GM23338 (cell line): ENCODE data around the gene RP9. TPM values are rescaled to one million over a fixed set of nuclear protein-coding genes. Genes with fewer than 3 reads are reported as not detected.

Experiments
- ATAC-seq: fragments of 200-7000 bp; cut with Tn5 transposase; 3 replicates; pipeline ENCODE4 v1.9.1; 2020
- DNase-seq: peaks from one replicate; pipeline ENCODE4 v3.0.0-alpha.2; 2015; ENCODE audit warnings: low spot score
- H2AFZ ChIP-seq: fragments of 200-600 bp; sonication (generic); 2 replicates; pipeline ENCODE4 v1.8.0; 2016; ENCODE audit warnings: antibody characterized with exemption, mild to moderate bottlenecking, moderate library complexity
- H3F3A ChIP-seq: fragments of 200-600 bp; sonication (generic); replicated peaks from 2 replicates; pipeline ENCODE4 v1.8.0; 2017; ENCODE audit warnings: antibody characterized with exemption, mixed run types, low read depth
- H3K27ac ChIP-seq: fragments of 200-600 bp; sonication (generic); 2 replicates; pipeline ENCODE4 v1.6.1; 2016; ENCODE audit warnings: low read depth
- H3K27me3 ChIP-seq: fragments of 200-600 bp; sonication (generic); 2 replicates; pipeline ENCODE4 v1.8.0; 2016; ENCODE audit warnings: mild to moderate bottlenecking, mixed run types, moderate library complexity; ENCODE audit not compliant: insufficient read depth
- H3K36me3 ChIP-seq: fragments of 200-600 bp; sonication (generic); 2 replicates; pipeline ENCODE4 v1.8.0; 2016; ENCODE audit warnings: mild to moderate bottlenecking; ENCODE audit not compliant: insufficient read depth
- H3K4me1 ChIP-seq: fragments of 200-600 bp; sonication (generic); 2 replicates; pipeline ENCODE4 v1.8.0; 2016; ENCODE audit warnings: mild to moderate bottlenecking, moderate library complexity; ENCODE audit not compliant: insufficient read depth
- H3K4me2 ChIP-seq: fragments of 200-600 bp; sonication (generic); 2 replicates; pipeline ENCODE4 v1.7.1; 2017; ENCODE audit warnings: mixed run types
- H3K4me3 ChIP-seq: fragments of 200-600 bp; sonication (generic); 2 replicates; pipeline ENCODE4 v1.6.1; 2016; ENCODE audit warnings: mixed run types
- H3K79me2 ChIP-seq: fragments of 200-600 bp; sonication (generic); replicated peaks from 2 replicates; pipeline ENCODE4 v1.8.0; 2017; ENCODE audit warnings: mild to moderate bottlenecking; ENCODE audit not compliant: insufficient read depth
- H3K9me2 ChIP-seq: fragments of 200-600 bp; sonication (generic); 2 replicates; pipeline ENCODE4 v1.8.0; 2017; ENCODE audit not compliant: insufficient read depth
- H4K20me1 ChIP-seq: fragments of 200-600 bp; sonication (generic); replicated peaks from 2 replicates; pipeline ENCODE4 v1.8.0; 2017; ENCODE audit warnings: mild to moderate bottlenecking; ENCODE audit not compliant: insufficient read depth
- H3K27ac Mint-ChIP-seq: 2 replicates; pipeline ENCODE4 v1.8.0; 2020; ENCODE audit warnings: inconsistent platforms, mild to moderate bottlenecking, moderate library complexity, mixed read lengths
- H3K27me3 Mint-ChIP-seq: 3 replicates; pipeline ENCODE4 v1.8.0; 2022; ENCODE audit warnings: low read depth, mild to moderate bottlenecking, moderate library complexity, mixed read lengths, inconsistent platforms; ENCODE audit not compliant: insufficient read depth, poor library complexity
- H3K36me3 Mint-ChIP-seq: 3 replicates; pipeline ENCODE4 v1.8.0; 2021; ENCODE audit warnings: low read depth, mild to moderate bottlenecking, inconsistent platforms, moderate library complexity, mixed read lengths
- H3K4me1 Mint-ChIP-seq: 3 replicates; pipeline ENCODE4 v1.8.0; 2020; ENCODE audit warnings: mild to moderate bottlenecking, inconsistent platforms, mixed read lengths
- H3K4me3 Mint-ChIP-seq: 3 replicates; pipeline ENCODE4 v1.8.0; 2021; ENCODE audit warnings: moderate library complexity, mild to moderate bottlenecking, inconsistent platforms, mixed read lengths
- H3K9me3 Mint-ChIP-seq: 3 replicates; pipeline ENCODE4 v1.8.0; 2020; ENCODE audit warnings: moderate library complexity, mild to moderate bottlenecking, inconsistent platforms, mixed read lengths
- CREB1 ChIP-seq: fragments of 250-450 bp; sonication (Bioruptor Pico); IDR thresholded peaks from 2 replicates; pipeline ENCODE4 v1.5.0; 2020; ENCODE audit warnings: low read depth, mild to moderate bottlenecking, moderate library complexity
- EZH2 ChIP-seq: fragments of 200-600 bp; sonication (generic); IDR thresholded peaks from one replicate; pipeline ENCODE4 v1.8.0; 2017; ENCODE audit warnings: antibody characterized with exemption, mild to moderate bottlenecking, low read depth; ENCODE audit not compliant: unreplicated experiment
- EZH2phosphoT487 ChIP-seq: fragments of 200-600 bp; sonication (generic); IDR thresholded peaks from one replicate; pipeline ENCODE4 v1.8.1; 2018; ENCODE audit warnings: antibody characterized with exemption; ENCODE audit not compliant: unreplicated experiment
- JUNB ChIP-seq: IDR thresholded peaks from one replicate; pipeline ENCODE4 v1.6.1; 2016; ENCODE audit warnings: antibody characterized with exemption; ENCODE audit not compliant: unreplicated experiment
- NANOG ChIP-seq: IDR thresholded peaks from 2 replicates; pipeline ENCODE4 v1.6.1; 2016; ENCODE audit warnings: antibody characterized with exemption, borderline replicate concordance
- POLR2AphosphoS5 ChIP-seq: IDR thresholded peaks from 2 replicates; pipeline ENCODE4 v1.6.1; 2016; ENCODE audit warnings: antibody characterized with exemption, low read depth
- STAT1 ChIP-seq: IDR thresholded peaks from one replicate; pipeline ENCODE4 v1.6.1; 2016; ENCODE audit warnings: antibody characterized with exemption; ENCODE audit not compliant: unreplicated experiment
- ZNF114 ChIP-seq: fragments of 250-450 bp; sonication (Bioruptor Pico); IDR thresholded peaks from 2 replicates; pipeline ENCODE4 v1.5.0; 2020; ENCODE audit warnings: mild to moderate bottlenecking, moderate library complexity
- ZNF331 ChIP-seq: fragments of 250-450 bp; sonication (Bioruptor Pico); IDR thresholded peaks from 2 replicates; pipeline ENCODE4 v1.5.0; 2020; ENCODE audit warnings: low read depth, mild to moderate bottlenecking, moderate library complexity
- polyA plus RNA-seq: library from polyadenylated mRNA; unstranded; fragments of >200 nt; fragmentation: Nextera tagmentation; extraction: Ambion mirVana; gene quantifications from 2 replicates; pipeline ENCODE4 v1.2.1, GENCODE V29; 2016
- total RNA-seq: library from RNA; depleted of rRNA; stranded (reverse); fragments of >200 nt; shearing (Covaris generic); gene quantifications from 2 replicates; pipeline ENCODE4 v1.2.3, GENCODE V29; 2014
- TF ChIP-seq, protein P1 (sequence below): IDR thresholded peaks from one replicate; pipeline ENCODE4 v1.6.1; 2018; ENCODE audit warnings: antibody characterized with exemption; ENCODE audit not compliant: unreplicated experiment
- TF ChIP-seq, protein P2 (sequence below): IDR thresholded peaks from 2 replicates; pipeline ENCODE4 v1.6.1; 2016; ENCODE audit warnings: antibody characterized with exemption
- TF ChIP-seq, protein P3 (sequence below), 2 experiments: fragments of 200-600 bp in 1 of 2; sonication (generic) in 1 of 2; conservative IDR thresholded peaks; 2 replicates each; pipeline versions ENCODE4 v1.5.1 to v1.6.1; 2016 to 2017; ENCODE audit warnings: antibody characterized with exemption in 2 of 2, low read depth in 2 of 2, mild to moderate bottlenecking in 2 of 2, moderate library complexity in 1 of 2
- TF ChIP-seq, protein P4 (sequence below): fragments of 250-450 bp; sonication (Bioruptor Pico); IDR thresholded peaks from 2 replicates; pipeline ENCODE4 v1.5.0; 2020; ENCODE audit warnings: mild to moderate bottlenecking, moderate library complexity

Gene RP9
- total and polyA plus RNA-seq, 2 experiments from 2014 or later, result 8.7 to 43.2 TPM

DNA sequence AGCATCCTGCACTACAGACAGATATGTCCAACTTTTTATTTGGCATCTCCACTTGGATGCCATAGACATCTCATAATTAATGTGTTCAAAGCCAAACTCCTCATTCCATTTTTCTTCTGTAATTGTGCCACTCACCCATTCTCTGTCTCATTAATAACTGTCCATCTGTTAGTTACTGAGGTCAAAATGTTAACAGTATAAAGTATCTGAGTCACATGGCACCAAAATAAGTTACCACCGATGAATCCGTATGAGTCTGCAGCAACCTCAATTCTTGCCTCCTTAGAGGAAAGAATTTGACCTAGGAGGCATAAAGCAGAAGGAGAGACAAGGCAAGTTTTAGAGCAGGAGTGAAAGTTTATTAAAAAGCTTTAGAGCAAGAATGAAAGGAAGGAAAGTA, 30.1 kb downstream of the RP9 start (continued):
- TF ChIP-seq NANOG (no peak), JUNB (no peak), STAT1 (no peak), CREB1 (no peak), ZNF114 (CRISPR knock-in tag) (no peak)
- TF ChIP-seq, protein P1, sequence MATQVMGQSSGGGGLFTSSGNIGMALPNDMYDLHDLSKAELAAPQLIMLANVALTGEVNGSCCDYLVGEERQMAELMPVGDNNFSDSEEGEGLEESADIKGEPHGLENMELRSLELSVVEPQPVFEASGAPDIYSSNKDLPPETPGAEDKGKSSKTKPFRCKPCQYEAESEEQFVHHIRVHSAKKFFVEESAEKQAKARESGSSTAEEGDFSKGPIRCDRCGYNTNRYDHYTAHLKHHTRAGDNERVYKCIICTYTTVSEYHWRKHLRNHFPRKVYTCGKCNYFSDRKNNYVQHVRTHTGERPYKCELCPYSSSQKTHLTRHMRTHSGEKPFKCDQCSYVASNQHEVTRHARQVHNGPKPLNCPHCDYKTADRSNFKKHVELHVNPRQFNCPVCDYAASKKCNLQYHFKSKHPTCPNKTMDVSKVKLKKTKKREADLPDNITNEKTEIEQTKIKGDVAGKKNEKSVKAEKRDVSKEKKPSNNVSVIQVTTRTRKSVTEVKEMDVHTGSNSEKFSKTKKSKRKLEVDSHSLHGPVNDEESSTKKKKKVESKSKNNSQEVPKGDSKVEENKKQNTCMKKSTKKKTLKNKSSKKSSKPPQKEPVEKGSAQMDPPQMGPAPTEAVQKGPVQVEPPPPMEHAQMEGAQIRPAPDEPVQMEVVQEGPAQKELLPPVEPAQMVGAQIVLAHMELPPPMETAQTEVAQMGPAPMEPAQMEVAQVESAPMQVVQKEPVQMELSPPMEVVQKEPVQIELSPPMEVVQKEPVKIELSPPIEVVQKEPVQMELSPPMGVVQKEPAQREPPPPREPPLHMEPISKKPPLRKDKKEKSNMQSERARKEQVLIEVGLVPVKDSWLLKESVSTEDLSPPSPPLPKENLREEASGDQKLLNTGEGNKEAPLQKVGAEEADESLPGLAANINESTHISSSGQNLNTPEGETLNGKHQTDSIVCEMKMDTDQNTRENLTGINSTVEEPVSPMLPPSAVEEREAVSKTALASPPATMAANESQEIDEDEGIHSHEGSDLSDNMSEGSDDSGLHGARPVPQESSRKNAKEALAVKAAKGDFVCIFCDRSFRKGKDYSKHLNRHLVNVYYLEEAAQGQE, result no peak

DNA sequence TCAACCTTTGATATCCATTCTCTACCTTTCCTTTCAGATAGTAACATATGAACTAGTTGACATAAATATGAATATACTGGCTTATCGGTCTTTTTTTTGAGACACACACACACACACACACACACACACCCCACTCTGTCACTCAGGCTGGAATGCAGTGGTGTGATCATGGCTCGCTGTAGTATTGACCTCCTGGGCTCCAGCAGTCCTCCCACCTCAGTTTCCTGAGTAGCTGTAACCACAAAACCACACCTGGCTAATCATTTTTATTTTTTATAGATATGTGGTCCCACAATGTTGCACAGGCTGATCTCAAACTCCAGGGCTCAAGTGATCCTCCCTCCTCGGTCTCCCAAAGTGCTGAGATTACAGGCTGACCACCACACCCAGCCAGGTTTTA, 32.5 kb downstream of the RP9 start:
- Histone ChIP-seq H2AFZ (no peak overlapping the region), H3K9me2 (peaks cover 3% of the 10 kb centered on the region; the same call in 1 of the 2 replicates), H3K4me3 (no peak overlapping the region), H3K79me2 (no peaks in the 10 kb centered on the region), H3K4me1 (peaks cover 38% of the 10 kb centered on the region), H3K36me3 (no peaks in the 10 kb centered on the region), H3K4me2 (no peak overlapping the region), H3K27ac (no peak overlapping the region), H3F3A (no peaks in the 10 kb centered on the region), H3K27me3 (no peaks in the 10 kb centered on the region), H4K20me1 (no peaks in the 10 kb centered on the region)
- Mint-ChIP-seq H3K9me3 (peaks cover 6% of the 10 kb centered on the region), H3K4me3 (no peak overlapping the region), H3K27me3 (no peaks in the 10 kb centered on the region), H3K36me3 (peaks cover 2% of the 10 kb centered on the region; the same call in 1 of the 3 replicates), H3K27ac (no peak overlapping the region), H3K4me1 (peaks cover 44% of the 10 kb centered on the region)
- DNase-seq (no peak), ATAC-seq (no peak)
- TF ChIP-seq JUNB, result no peak
- TF ChIP-seq CREB1, result no peak
- TF ChIP-seq STAT1, result no peak
- TF ChIP-seq, protein P2, sequence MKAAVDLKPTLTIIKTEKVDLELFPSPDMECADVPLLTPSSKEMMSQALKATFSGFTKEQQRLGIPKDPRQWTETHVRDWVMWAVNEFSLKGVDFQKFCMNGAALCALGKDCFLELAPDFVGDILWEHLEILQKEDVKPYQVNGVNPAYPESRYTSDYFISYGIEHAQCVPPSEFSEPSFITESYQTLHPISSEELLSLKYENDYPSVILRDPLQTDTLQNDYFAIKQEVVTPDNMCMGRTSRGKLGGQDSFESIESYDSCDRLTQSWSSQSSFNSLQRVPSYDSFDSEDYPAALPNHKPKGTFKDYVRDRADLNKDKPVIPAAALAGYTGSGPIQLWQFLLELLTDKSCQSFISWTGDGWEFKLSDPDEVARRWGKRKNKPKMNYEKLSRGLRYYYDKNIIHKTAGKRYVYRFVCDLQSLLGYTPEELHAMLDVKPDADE, result no peak
- no peak for TF ChIP-seq EZH2phosphoT487
- TF ChIP-seq ZNF114 (CRISPR knock-in tag), result no peak
- TF ChIP-seq, protein P3, sequence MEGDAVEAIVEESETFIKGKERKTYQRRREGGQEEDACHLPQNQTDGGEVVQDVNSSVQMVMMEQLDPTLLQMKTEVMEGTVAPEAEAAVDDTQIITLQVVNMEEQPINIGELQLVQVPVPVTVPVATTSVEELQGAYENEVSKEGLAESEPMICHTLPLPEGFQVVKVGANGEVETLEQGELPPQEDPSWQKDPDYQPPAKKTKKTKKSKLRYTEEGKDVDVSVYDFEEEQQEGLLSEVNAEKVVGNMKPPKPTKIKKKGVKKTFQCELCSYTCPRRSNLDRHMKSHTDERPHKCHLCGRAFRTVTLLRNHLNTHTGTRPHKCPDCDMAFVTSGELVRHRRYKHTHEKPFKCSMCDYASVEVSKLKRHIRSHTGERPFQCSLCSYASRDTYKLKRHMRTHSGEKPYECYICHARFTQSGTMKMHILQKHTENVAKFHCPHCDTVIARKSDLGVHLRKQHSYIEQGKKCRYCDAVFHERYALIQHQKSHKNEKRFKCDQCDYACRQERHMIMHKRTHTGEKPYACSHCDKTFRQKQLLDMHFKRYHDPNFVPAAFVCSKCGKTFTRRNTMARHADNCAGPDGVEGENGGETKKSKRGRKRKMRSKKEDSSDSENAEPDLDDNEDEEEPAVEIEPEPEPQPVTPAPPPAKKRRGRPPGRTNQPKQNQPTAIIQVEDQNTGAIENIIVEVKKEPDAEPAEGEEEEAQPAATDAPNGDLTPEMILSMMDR (conservative IDR thresholded peaks at IDR 0.05; ENCODE audit: low read depth in 2 of 2), result no peak
- no peak for TF ChIP-seq ZNF331 (CRISPR knock-in tag)
- TF ChIP-seq EZH2, result no peak
- TF ChIP-seq POLR2AphosphoS5, result no peak
- TF ChIP-seq, protein P4, sequence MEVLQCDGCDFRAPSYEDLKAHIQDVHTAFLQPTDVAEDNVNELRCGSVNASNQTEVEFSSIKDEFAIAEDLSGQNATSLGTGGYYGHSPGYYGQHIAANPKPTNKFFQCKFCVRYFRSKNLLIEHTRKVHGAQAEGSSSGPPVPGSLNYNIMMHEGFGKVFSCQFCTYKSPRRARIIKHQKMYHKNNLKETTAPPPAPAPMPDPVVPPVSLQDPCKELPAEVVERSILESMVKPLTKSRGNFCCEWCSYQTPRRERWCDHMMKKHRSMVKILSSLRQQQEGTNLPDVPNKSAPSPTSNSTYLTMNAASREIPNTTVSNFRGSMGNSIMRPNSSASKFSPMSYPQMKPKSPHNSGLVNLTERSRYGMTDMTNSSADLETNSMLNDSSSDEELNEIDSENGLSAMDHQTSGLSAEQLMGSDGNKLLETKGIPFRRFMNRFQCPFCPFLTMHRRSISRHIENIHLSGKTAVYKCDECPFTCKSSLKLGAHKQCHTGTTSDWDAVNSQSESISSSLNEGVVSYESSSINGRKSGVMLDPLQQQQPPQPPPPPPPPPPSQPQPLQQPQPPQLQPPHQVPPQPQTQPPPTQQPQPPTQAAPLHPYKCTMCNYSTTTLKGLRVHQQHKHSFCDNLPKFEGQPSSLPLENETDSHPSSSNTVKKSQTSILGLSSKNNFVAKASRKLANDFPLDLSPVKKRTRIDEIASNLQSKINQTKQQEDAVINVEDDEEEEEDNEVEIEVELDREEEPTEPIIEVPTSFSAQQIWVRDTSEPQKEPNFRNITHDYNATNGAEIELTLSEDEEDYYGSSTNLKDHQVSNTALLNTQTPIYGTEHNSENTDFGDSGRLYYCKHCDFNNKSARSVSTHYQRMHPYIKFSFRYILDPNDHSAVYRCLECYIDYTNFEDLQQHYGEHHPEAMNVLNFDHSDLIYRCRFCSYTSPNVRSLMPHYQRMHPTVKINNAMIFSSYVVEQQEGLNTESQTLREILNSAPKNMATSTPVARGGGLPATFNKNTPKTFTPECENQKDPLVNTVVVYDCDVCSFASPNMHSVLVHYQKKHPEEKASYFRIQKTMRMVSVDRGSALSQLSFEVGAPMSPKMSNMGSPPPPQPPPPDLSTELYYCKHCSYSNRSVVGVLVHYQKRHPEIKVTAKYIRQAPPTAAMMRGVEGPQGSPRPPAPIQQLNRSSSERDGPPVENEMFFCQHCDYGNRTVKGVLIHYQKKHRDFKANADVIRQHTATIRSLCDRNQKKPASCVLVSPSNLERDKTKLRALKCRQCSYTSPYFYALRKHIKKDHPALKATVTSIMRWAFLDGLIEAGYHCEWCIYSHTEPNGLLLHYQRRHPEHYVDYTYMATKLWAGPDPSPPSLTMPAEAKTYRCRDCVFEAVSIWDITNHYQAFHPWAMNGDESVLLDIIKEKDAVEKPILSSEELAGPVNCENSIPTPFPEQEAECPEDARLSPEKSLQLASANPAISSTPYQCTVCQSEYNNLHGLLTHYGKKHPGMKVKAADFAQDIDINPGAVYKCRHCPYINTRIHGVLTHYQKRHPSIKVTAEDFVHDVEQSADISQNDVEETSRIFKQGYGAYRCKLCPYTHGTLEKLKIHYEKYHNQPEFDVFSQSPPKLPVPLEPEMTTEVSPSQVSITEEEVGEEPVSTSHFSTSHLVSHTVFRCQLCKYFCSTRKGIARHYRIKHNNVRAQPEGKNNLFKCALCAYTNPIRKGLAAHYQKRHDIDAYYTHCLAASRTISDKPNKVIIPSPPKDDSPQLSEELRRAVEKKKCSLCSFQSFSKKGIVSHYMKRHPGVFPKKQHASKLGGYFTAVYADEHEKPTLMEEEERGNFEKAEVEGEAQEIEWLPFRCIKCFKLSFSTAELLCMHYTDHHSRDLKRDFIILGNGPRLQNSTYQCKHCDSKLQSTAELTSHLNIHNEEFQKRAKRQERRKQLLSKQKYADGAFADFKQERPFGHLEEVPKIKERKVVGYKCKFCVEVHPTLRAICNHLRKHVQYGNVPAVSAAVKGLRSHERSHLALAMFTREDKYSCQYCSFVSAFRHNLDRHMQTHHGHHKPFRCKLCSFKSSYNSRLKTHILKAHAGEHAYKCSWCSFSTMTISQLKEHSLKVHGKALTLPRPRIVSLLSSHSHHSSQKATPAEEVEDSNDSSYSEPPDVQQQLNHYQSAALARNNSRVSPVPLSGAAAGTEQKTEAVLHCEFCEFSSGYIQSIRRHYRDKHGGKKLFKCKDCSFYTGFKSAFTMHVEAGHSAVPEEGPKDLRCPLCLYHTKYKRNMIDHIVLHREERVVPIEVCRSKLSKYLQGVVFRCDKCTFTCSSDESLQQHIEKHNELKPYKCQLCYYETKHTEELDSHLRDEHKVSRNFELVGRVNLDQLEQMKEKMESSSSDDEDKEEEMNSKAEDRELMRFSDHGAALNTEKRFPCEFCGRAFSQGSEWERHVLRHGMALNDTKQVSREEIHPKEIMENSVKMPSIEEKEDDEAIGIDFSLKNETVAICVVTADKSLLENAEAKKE (CRISPR knock-in tag), result no peak
